Measurements from ENCODE around the gene MAMDC2.
A peak's percentile ranks its signal among the peaks of the same experiment; 100 is the strongest.

Gene MAMDC2

GRCh38 chr9:70258692-70259511 is 215.3 kb downstream of the MAMDC2 start, which contains the start of gene SMC5:
SMC5 (plus strand) TSS chr9:70258978; CDS start chr9:70259079, 101 bp downstream.
- DNase-seq (ENCODE audit: low read depth, low spot score) = peak; percentile 93

GRCh38 chr9:70259512-70259802 is 215.8 kb downstream of the MAMDC2 start:
- DNase-seq (ENCODE audit: low read depth, low spot score) = no peak

- DNase-seq (ENCODE audit: low read depth, low spot score) = peak; percentile 50
Measured at GRCh38 chr9:70260007-70260443, 216.4 kb downstream of the MAMDC2 start.

GRCh38 chr9:70260606-70261005 is 217.0 kb downstream of the MAMDC2 start:
- DNase-seq (ENCODE audit: low read depth, low spot score) = no peak

GRCh38 chr9:70261131-70261870 is 217.7 kb downstream of the MAMDC2 start:
- no peak for DNase-seq (ENCODE audit: low read depth, low spot score)

- DNase-seq (ENCODE audit: low read depth, low spot score) = no peak
Measured at GRCh38 chr9:70262366-70262765, 218.7 kb downstream of the MAMDC2 start.

- DNase-seq (ENCODE audit: low read depth, low spot score) = no peak
Measured at GRCh38 chr9:70262948-70263347, 219.3 kb downstream of the MAMDC2 start.

- no peak for DNase-seq (ENCODE audit: low read depth, low spot score)
Measured at GRCh38 chr9:70263421-70263820, 219.8 kb downstream of the MAMDC2 start.
